A549 (cell line): ENCODE data around the gene EPYC. TPM values are rescaled to one million over a fixed set of nuclear protein-coding genes. Genes with fewer than 3 reads are reported as not detected.

ENCODE experiments used
- ATAC-seq, 2 experiments: fragments of 200-7000 bp in 1 of 2; fragments of >200 bp in 1 of 2; cut with Nextera tagmentation in 1 of 2; cut with Tn5 transposase in 1 of 2; 3 replicates each; pipeline versions ENCODE4 v1.8.0 to v1.9.1; 2018 to 2020; ENCODE audit warnings: mild to moderate bottlenecking in 1 of 2, moderate library complexity in 1 of 2
- CTCF ChIA-PET: fragments of 300-600 bp; sonication (Branson Sonifier 250); formaldehyde crosslinking; extraction: SDS; loops from one replicate; lab custom pipeline; 2021; ENCODE audit warnings: antibody characterized with exemption, inconsistent platforms; lab: Yijun Ruan, JAX
- POLR2A ChIA-PET: fragments of 350-600 bp; formaldehyde crosslinking; extraction: SDS; loops from one replicate; lab custom pipeline; 2021; ENCODE audit warnings: antibody characterized with exemption, inconsistent platforms; lab: Yijun Ruan, JAX
- DNase-seq, 2 experiments: peaks; one replicate each; pipeline versions ENCODE4 v3.0.0 to v3.0.0-alpha.2; 2011 to 2016; ENCODE audit warnings: low read depth in 1 of 2, low spot score in 1 of 2
- FAIRE-seq: peaks from 2 replicates; lab custom pipeline; 2011; peaks lifted over from hg19 to GRCh38; lab: Jason Lieb, UNC
- H3K27ac ChIP-seq, 2 experiments: fragments of >200 bp; sonication (Bioruptor Twin); formaldehyde crosslinking; 3 replicates each; pipeline ENCODE4 v1.5.1; 2016 to 2017
- H3K4me1 ChIP-seq: fragments of >200 bp; sonication (Bioruptor Twin); formaldehyde crosslinking; 3 replicates; pipeline ENCODE4 v1.6.1; 2016
- H3K4me2 ChIP-seq: fragments of >200 bp; sonication (Bioruptor Twin); formaldehyde crosslinking; 3 replicates; pipeline ENCODE4 v1.6.1; 2016
- H3K4me3 ChIP-seq: fragments of >200 bp; sonication (Bioruptor Twin); formaldehyde crosslinking; 3 replicates; pipeline ENCODE4 v1.5.1; 2016
- H3K9me3 ChIP-seq: fragments of >200 bp; sonication (Bioruptor Twin); formaldehyde crosslinking; 3 replicates; pipeline ENCODE4 v1.6.1; 2016
- BHLHE40 ChIP-seq: IDR thresholded peaks from 2 replicates; pipeline ENCODE4 v1.6.1; 2012; ENCODE audit warnings: low read depth, low read length, inconsistent platforms
- CBX8 ChIP-seq: fragments of 200-600 bp; sonication (generic); IDR thresholded peaks from 2 replicates; pipeline ENCODE4 v1.6.1; 2016
- CHD4 ChIP-seq: fragments of 200-600 bp; sonication (generic); IDR thresholded peaks from 2 replicates; pipeline ENCODE4 v1.6.1; 2016; ENCODE audit warnings: antibody characterized with exemption, mild to moderate bottlenecking, borderline replicate concordance
- EP300 ChIP-seq, 2 experiments: fragments of >200 bp; sonication (Bioruptor Twin); formaldehyde crosslinking; IDR thresholded peaks; 2 replicates in 1 of 2; 3 replicates in 1 of 2; pipeline ENCODE4 v1.6.1; 2016 to 2017
- ESRRA ChIP-seq: fragments of 150-350 bp; IDR thresholded peaks from 2 replicates; pipeline ENCODE4 v1.6.1; 2014; ENCODE audit warnings: mild to moderate bottlenecking, low read length, borderline replicate concordance
- GATA3 ChIP-seq: IDR thresholded peaks from 2 replicates; pipeline ENCODE4 v1.6.1; 2012; ENCODE audit warnings: borderline replicate concordance
- HEYL ChIP-seq: fragments of 250-450 bp; sonication (Bioruptor Pico); IDR thresholded peaks from 2 replicates; pipeline ENCODE4 v1.8.0; 2021; ENCODE audit warnings: mild to moderate bottlenecking, moderate library complexity
- HMGXB4 ChIP-seq: fragments of 250-450 bp; sonication (Bioruptor Pico); IDR thresholded peaks from 2 replicates; pipeline ENCODE4 v1.5.0; 2021; ENCODE audit warnings: mild to moderate bottlenecking, moderate library complexity, borderline replicate concordance
- KDM5A ChIP-seq: fragments of 200-600 bp; sonication (generic); IDR thresholded peaks from 2 replicates; pipeline ENCODE4 v1.6.1; 2016; ENCODE audit warnings: antibody characterized with exemption, mild to moderate bottlenecking
- RARB ChIP-seq: fragments of 250-450 bp; sonication (Bioruptor Pico); IDR thresholded peaks from 2 replicates; pipeline ENCODE4 v1.8.0; 2021; ENCODE audit warnings: mild to moderate bottlenecking, moderate library complexity
- RCOR1 ChIP-seq: fragments of 150-350 bp; IDR thresholded peaks from 2 replicates; pipeline ENCODE4 v1.6.1; 2014; ENCODE audit warnings: antibody characterized with exemption, low read length, low read depth
- REST ChIP-seq: fragments of 200-600 bp; sonication (generic); IDR thresholded peaks from 2 replicates; pipeline ENCODE4 v1.6.1; 2016; ENCODE audit warnings: antibody characterized with exemption, mild to moderate bottlenecking, moderate library complexity
- SMC3 ChIP-seq: fragments of >200 bp; sonication (Bioruptor Twin); formaldehyde crosslinking; IDR thresholded peaks from 3 replicates; pipeline ENCODE4 v1.6.1; 2018; ENCODE audit warnings: inconsistent platforms
- TP53 ChIP-seq: fragments of 250-450 bp; sonication (Bioruptor Pico); IDR thresholded peaks from 2 replicates; pipeline ENCODE4 v1.5.0; 2021; ENCODE audit warnings: mild to moderate bottlenecking, moderate library complexity
- USF2 ChIP-seq: fragments of 450-650 bp; IDR thresholded peaks from 2 replicates; pipeline ENCODE4 v1.6.1; 2014; ENCODE audit warnings: antibody characterized with exemption
- ZFP36 ChIP-seq: fragments of 450-650 bp; IDR thresholded peaks from 2 replicates; pipeline ENCODE4 v1.6.1; 2014; ENCODE audit warnings: borderline replicate concordance; ENCODE audit not compliant: partially characterized antibody
- ZNF302 ChIP-seq: fragments of 250-450 bp; sonication (Bioruptor Pico); IDR thresholded peaks from 2 replicates; pipeline ENCODE4 v1.9.0; 2021; ENCODE audit warnings: inconsistent platforms, mild to moderate bottlenecking, moderate library complexity
- ZSCAN20 ChIP-seq: fragments of 250-450 bp; sonication (Bioruptor Pico); IDR thresholded peaks from 2 replicates; pipeline ENCODE4 v1.8.0; 2022; ENCODE audit warnings: mild to moderate bottlenecking, moderate library complexity
- WGBS: methylation state at CpG from one replicate; pipeline ENCODE4 v1.1.6; 2017; ENCODE audit errors: missing lambda C conversion rate; 5-methylcytosine and 5-hydroxymethylcytosine counted together
- polyA plus RNA-seq, 4 experiments: library from polyadenylated mRNA; depleted of rRNA in 3 of 4; stranded (reverse); fragments of >200 nt; fragmentation: RNase III in 1 of 4; extraction: RNeasy Plus Mini Kit Qiagen cat#74134 plus additional on column Dnase treatment in 1 of 4; gene quantifications; 2 replicates in 3 of 4; 3 replicates in 1 of 4; pipeline ENCODE4 v1.2.3, GENCODE V29; 2011 to 2017

Gene EPYC
- polyA plus RNA-seq, 2 of the 4 experiments (the other 2 are of a cell fraction): not detected

- TF ChIP-seq GATA3 (no peak), RCOR1 (no peak), EP300 (IDR thresholded peaks at IDR 0.05) (no peak), USF2 (no peak)
- H3K4me3 ChIP-seq: no peak overlapping the region
- ChIA-PET POLR2A (no interaction called here), CTCF (no interaction called here)
- no peaks in the 10 kb centered on the region for H3K9me3 ChIP-seq
- H3K4me1 ChIP-seq: no peaks in the 10 kb centered on the region
- no peak overlapping the region for H3K27ac ChIP-seq
- H3K4me2 ChIP-seq: no peak overlapping the region
- ATAC-seq (no peak), DNase-seq (no peak), FAIRE-seq (no peak)
- 58% methylated on average over 4 of the region's 4 CpGs for WGBS
These were observed 14.7 kb upstream of the EPYC start for GRCh38 chr12:91019455-91019854.

- Histone ChIP-seq H3K4me1 (no peaks in the 10 kb centered on the region), H3K4me2 (no peak overlapping the region), H3K4me3 (no peak overlapping the region), H3K27ac (no peak overlapping the region), H3K9me3 (no peaks in the 10 kb centered on the region)
- ChIA-PET POLR2A (no interaction called here), CTCF (interaction anchor here (1.0 kb wide), 1 partner anchor 11 kb away, joined by 4 read pairs; no protein-coding TSS in a partner anchor)
- FAIRE-seq: no peak
- no peak for DNase-seq
- 32% methylated on average over 5 of the region's 5 CpGs for WGBS
- ATAC-seq: no peak
- TF ChIP-seq BHLHE40: no peak
These were observed 12.9 kb upstream of the EPYC start for GRCh38 chr12:91017511-91018263.

- ATAC-seq: no peak
- Histone ChIP-seq H3K27ac (no peak overlapping the region), H3K4me2 (no peak overlapping the region), H3K4me3 (no peak overlapping the region), H3K9me3 (no peaks in the 10 kb centered on the region), H3K4me1 (no peaks in the 10 kb centered on the region)
- CTCF ChIA-PET: no interaction called here
- POLR2A ChIA-PET: no interaction called here
- no peak for DNase-seq
- WGBS: 52% methylated on average over 1 of the region's 1 CpG
- no peak for FAIRE-seq
- no peak for TF ChIP-seq ZNF302 (CRISPR knock-in tag)
- no peak for TF ChIP-seq RCOR1
- no peak for TF ChIP-seq REST
- TF ChIP-seq SMC3: no peak
- no peak for TF ChIP-seq ESRRA
- TF ChIP-seq ZFP36: no peak
- no peak for TF ChIP-seq ZSCAN20 (CRISPR knock-in tag)
- no peak for TF ChIP-seq CHD4
- no peak for TF ChIP-seq RARB (CRISPR knock-in tag)
- TF ChIP-seq TP53 (CRISPR knock-in tag): no peak
- TF ChIP-seq HMGXB4 (CRISPR knock-in tag): no peak
- TF ChIP-seq HEYL: no peak
- TF ChIP-seq GATA3: no peak
- no peak for TF ChIP-seq CBX8
- no peak for TF ChIP-seq KDM5A
These were observed 12.3 kb upstream of the EPYC start for GRCh38 chr12:91017043-91017442.
